Right lobe of liver (tissue), 4 donors: Measurements from ENCODE around the gene UFC1.

Source experiments
- CTCF ChIP-seq, 4 donors: fragments of 200-600 bp in 3 of 4; fragments of 450-650 bp in 1 of 4; IDR thresholded peaks; one replicate each; pipeline versions ENCODE4 v1.5.1 to v1.8.0; 2016 to 2022; ENCODE audit warnings: antibody characterized with exemption in 4 of 4, mild to moderate bottlenecking in 2 of 4
- POLR2A ChIP-seq: fragments of 450-650 bp; IDR thresholded peaks from one replicate; pipeline ENCODE4 v1.6.1; 2017; ENCODE audit warnings: antibody characterized with exemption, mild to moderate bottlenecking
- donor health status: DM: no; HTN: no; CAD: no.
- donor health status: DM: no; HTN: no; CAD: no.
- donor health status: DM: no; HTN: yes; CAD: no.

- TF ChIP-seq CTCF (IDR thresholded peaks at IDR 0.05) (no peak), POLR2A (peak; percentile 89)
Measured at GRCh38 chr1:161201836-161202712, 48.3 kb downstream of the UFC1 start, which contains the start of gene NDUFS2.
